Measurements from ENCODE around the gene AMER3.

DNA sequence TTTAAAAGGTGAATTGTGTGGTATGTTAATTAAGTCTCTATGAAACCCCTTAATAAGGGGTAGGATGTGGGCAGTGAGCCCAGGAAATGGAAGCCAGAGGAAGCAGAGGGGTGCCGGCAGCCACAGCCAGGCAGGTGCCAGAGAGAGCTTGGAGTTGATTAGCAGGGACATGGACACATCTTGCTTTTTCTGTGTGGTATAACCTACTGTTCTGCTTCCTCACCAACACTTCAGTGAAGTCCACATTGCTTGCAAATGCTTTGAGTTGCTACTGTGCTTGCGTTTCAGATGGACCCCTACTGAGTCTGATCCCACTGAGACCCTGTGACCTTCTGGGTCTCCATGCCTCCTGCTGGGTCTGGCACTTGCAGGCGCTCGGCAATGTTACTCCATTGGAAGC lies 51.0 kb downstream of the AMER3 start:
- TF ChIP-seq, protein P1, sequence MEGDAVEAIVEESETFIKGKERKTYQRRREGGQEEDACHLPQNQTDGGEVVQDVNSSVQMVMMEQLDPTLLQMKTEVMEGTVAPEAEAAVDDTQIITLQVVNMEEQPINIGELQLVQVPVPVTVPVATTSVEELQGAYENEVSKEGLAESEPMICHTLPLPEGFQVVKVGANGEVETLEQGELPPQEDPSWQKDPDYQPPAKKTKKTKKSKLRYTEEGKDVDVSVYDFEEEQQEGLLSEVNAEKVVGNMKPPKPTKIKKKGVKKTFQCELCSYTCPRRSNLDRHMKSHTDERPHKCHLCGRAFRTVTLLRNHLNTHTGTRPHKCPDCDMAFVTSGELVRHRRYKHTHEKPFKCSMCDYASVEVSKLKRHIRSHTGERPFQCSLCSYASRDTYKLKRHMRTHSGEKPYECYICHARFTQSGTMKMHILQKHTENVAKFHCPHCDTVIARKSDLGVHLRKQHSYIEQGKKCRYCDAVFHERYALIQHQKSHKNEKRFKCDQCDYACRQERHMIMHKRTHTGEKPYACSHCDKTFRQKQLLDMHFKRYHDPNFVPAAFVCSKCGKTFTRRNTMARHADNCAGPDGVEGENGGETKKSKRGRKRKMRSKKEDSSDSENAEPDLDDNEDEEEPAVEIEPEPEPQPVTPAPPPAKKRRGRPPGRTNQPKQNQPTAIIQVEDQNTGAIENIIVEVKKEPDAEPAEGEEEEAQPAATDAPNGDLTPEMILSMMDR (IDR thresholded peaks at IDR 0.05; ENCODE audit: insufficient read depth, low read length) = no peak
- TF ChIP-seq POLR2AphosphoS5 (IDR thresholded peaks at IDR 0.05; ENCODE audit: low read depth) (no peak), GABPA (IDR thresholded peaks at IDR 0.05; ENCODE audit: low read depth) (no peak), SPI1 (IDR thresholded peaks at IDR 0.05; ENCODE audit: borderline replicate concordance, low read depth) (no peak)

All from HL-60 (cell line).